BJ (cell line): ENCODE measurements around the gene GPR108. TPM values are rescaled to one million over a fixed set of nuclear protein-coding genes. Genes with fewer than 3 reads are reported as not detected.

Experiments used
- CTCF ChIA-PET: fragments of 350-600 bp; formaldehyde crosslinking; extraction: SDS; loops from one replicate; lab custom pipeline; 2021; ENCODE audit warnings: antibody characterized with exemption, inconsistent platforms; lab: Yijun Ruan, JAX
- POLR2A ChIA-PET: fragments of 300-600 bp; sonication (Branson Sonifier 250); formaldehyde crosslinking; extraction: SDS; loops from one replicate; lab custom pipeline; 2021; ENCODE audit warnings: antibody characterized with exemption; lab: Charles Lee
- DNase-seq: peaks from one replicate; pipeline ENCODE4 v3.0.0-alpha.2; 2011; ENCODE audit warnings: low read depth
- H3K27me3 ChIP-seq: 2 replicates; pipeline ENCODE4 v1.6.0; 2011; ENCODE audit warnings: low read length; ENCODE audit not compliant: control insufficient read depth, insufficient read depth
- H3K36me3 ChIP-seq: 2 replicates; pipeline ENCODE4 v1.5.1; 2011; ENCODE audit warnings: low read length; ENCODE audit not compliant: control insufficient read depth, insufficient read depth
- H3K4me3 ChIP-seq: 2 replicates; pipeline ENCODE4 v1.5.1; 2011; ENCODE audit warnings: low read depth, mild to moderate bottlenecking, control low read depth, low read length
- polyA plus RNA-seq: library from polyadenylated mRNA; depleted of rRNA; stranded (reverse); fragments of >200 nt; gene quantifications from 2 replicates; pipeline ENCODE4 v1.2.3, GENCODE V29; 2011
- TF ChIP-seq, protein P1 (sequence below): IDR thresholded peaks from 2 replicates; pipeline ENCODE4 v1.5.1; 2011; ENCODE audit warnings: low read depth, mild to moderate bottlenecking, control low read depth, inconsistent platforms, low read length, moderate library complexity; ENCODE audit not compliant: insufficient read depth

The GPR108 gene
- polyA plus RNA-seq, 1 experiment = 71.4 TPM

DNA sequence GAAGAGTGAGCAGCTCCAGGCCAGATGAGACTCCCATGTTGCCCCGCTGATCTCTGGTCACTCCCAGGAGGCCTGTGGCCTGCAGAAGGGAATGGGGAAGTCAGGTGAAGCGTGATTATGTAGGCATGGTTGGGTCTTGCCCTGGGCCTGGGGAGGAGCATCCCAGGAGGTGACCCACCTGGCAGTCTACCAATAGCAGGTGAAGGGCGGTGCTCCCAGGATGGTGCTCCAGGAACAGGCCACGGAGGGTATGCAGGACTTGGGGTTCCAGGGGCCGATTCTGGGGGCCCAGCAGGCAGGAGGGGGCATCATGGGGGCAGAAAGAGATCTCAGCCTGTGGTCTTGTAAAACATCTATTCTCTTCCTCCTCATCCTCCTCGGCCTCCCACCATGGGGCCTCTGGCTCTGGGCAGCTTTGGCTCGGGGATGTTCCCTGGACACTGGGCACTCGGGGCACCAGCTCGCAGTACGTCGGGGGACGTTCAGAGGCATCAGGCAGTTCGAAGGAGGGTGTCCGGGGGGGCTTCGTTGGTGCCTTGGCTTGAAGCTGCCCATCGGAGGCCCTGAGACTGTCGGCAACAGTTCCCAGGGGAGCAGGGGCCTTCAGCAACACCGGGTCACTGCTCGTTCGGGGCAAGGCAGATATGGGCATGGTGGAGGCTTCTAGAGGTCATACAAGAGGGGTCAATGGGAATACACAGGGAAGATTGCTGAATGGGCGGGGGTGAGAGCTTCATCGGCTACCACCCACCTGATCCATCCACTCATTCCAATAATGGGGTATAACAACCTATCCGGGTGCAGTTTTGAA lies 17.5 kb upstream of the GPR108 start:
- Histone ChIP-seq H3K36me3 (peaks cover 16% of the 10 kb centered on the region), H3K27me3 (no peaks in the 10 kb centered on the region), H3K4me3 (no peak overlapping the region)
- CTCF ChIA-PET = interaction anchor here (0.9 kb wide), 1 partner anchor 12 kb away, joined by 3 read pairs; no protein-coding TSS in a partner anchor
- POLR2A ChIA-PET = no interaction called here
- TF ChIP-seq, protein P1, sequence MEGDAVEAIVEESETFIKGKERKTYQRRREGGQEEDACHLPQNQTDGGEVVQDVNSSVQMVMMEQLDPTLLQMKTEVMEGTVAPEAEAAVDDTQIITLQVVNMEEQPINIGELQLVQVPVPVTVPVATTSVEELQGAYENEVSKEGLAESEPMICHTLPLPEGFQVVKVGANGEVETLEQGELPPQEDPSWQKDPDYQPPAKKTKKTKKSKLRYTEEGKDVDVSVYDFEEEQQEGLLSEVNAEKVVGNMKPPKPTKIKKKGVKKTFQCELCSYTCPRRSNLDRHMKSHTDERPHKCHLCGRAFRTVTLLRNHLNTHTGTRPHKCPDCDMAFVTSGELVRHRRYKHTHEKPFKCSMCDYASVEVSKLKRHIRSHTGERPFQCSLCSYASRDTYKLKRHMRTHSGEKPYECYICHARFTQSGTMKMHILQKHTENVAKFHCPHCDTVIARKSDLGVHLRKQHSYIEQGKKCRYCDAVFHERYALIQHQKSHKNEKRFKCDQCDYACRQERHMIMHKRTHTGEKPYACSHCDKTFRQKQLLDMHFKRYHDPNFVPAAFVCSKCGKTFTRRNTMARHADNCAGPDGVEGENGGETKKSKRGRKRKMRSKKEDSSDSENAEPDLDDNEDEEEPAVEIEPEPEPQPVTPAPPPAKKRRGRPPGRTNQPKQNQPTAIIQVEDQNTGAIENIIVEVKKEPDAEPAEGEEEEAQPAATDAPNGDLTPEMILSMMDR = no peak
- DNase-seq = no peak

DNA sequence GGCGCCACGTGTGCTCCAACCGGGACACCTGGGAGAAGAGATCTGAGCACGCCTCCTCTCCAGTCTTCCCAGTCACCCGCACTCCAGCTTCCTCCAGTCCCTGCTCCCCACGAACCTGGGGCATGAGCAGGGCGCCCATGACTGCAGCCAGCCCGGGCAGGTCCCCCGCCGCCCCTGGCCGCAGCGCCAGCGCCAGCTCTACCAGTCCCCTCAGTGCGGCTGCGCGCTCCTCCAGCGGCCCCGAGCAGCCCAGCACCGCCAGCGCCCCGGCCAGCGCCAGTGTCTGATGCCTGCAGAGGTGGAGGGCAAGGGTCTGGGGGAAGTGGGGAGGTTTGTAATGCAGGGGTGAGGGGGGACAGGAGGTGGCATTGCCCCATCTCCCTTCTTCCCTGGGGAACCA lies 16.8 kb upstream of the GPR108 start:
- ChIA-PET POLR2A (no interaction called here), CTCF (interaction anchor here (0.9 kb wide), 1 partner anchor 11 kb away, joined by 3 read pairs; no protein-coding TSS in a partner anchor)
- no peak for DNase-seq

DNA sequence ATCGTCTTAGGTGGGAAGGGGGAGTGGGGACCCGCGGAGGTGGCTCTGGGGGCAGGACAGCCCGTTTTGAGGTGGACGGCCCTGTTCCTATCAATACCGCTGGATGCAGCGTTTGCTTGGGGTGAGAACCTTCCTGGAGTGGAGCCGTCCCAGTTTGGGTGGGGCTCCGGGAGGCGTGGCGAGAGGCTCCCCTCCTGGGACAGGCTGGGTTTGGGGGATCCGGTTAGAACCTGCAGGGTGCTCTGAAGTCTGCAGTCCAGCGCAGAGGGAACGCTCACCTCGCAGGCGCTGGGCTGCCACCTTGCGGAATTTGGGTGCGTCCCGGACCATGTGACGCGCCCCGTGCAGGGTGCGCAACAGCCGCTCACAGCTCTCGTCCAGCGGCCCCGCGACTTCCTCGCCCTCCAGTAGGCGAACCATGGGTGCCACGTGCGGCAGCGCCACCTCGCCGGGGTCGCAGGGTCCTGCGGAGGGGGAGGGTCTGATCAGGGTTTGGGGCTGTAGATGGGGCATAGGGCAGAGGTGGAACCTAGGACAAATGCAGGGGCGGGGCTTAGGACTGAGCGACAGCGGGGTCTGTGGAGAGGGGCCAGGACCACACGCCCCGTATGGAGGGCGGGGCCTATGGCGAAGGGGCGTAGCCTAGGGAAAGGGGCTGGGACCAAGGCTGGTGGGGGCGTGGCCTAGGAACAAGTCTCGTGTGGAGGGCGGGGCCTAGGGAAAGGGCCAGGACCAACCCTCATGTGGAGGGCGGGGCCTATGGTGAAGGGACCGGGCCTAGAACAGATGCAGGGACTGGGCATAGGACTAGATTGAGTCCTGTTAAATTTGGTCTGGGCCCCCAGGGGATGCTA lies 16.0 kb upstream of the GPR108 start:
- TF ChIP-seq, protein P1 = peak; percentile 48
- DNase-seq = no peak
- POLR2A ChIA-PET = no interaction called here

More for the DNA sequence above, 16.8 kb upstream of the GPR108 start:
- Histone ChIP-seq H3K36me3 (peaks cover 21% of the 10 kb centered on the region), H3K27me3 (no peaks in the 10 kb centered on the region), H3K4me3 (no peak overlapping the region)
- TF ChIP-seq, protein P1 = no peak

DNA sequence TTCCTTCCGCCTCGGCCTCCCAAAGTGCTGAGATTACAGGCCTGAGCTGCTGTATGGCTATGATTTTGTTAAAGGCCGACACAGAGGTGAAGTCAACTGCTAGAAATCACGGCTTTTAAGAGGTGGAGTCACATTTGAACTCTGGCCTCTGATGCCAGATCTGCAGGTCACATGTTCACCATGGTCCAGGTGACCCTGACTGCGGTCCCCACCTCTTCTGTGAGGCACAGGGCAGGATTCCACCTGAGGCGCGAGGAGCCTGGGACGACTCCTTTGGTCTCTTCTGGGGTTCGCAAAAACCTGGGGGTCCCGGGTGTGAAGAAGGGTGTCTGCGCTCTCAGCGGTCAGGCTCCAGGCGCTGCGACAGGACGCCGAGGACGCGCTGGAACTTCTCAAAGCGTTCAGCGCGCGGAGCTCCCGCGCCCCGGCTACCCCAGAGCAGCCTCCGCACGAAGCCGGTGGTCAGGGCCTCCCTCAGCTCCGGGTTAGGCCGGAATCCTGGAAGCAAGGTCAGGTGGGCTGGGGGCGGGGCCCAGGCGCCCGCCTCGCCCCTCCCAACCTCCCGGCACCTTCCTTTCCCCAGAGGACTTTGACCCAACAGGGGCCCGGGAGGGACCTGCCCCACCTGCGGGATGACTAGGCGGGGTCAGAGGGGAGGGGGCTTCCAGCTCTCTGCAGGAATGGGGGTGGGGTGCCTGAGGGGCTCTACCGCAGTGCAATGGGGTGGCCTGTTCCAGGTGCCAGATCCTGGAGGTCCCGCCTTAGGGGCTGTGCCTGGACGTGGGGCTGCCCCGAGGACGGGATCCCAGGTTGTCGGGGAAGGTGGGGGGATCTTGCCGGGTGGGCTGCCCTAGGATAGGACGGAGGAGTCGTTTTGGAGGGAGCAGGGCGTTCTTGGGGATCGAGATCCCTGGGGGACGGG lies 15.1 kb upstream of the GPR108 start:
- POLR2A ChIA-PET = no interaction called here
- TF ChIP-seq, protein P1 = no peak
- Histone ChIP-seq H3K4me3 (peak overlapping the region; percentile 35), H3K36me3 (peaks cover 24% of the 10 kb centered on the region), H3K27me3 (no peaks in the 10 kb centered on the region)
- CTCF ChIA-PET = interaction anchor here (1.1 kb wide), 1 partner anchor 16 kb away, joined by 3 read pairs; no protein-coding TSS in a partner anchor
- no peak for DNase-seq

More for the DNA sequence above, 16.0 kb upstream of the GPR108 start:
- CTCF ChIA-PET = no interaction called here
- peaks cover 22% of the 10 kb centered on the region for H3K36me3 ChIP-seq
- peak overlapping the region; percentile 35 for H3K4me3 ChIP-seq
- H3K27me3 ChIP-seq = no peaks in the 10 kb centered on the region
